A673 (cell line): ENCODE results near the gene ZFYVE1. TPM values are rescaled to one million over a fixed set of nuclear protein-coding genes. Genes with fewer than 3 reads are reported as not detected.

Experiments
- BruUV-seq: library from RNA; stranded (reverse); fragments of 400-500 nt; replicated peaks from 2 replicates; lab custom pipeline; 2021; lab: Mats Ljungman, UMichigan
- CTCF ChIA-PET: fragments of 300-600 bp; sonication (Branson Sonifier 250); formaldehyde crosslinking; loops from one replicate; lab custom pipeline; 2022; ENCODE audit warnings: antibody characterized with exemption; lab: Charles Lee
- POLR2A ChIA-PET: fragments of 300-600 bp; sonication (Branson Sonifier 250); formaldehyde crosslinking; loops from one replicate; lab custom pipeline; 2022; ENCODE audit warnings: antibody characterized with exemption; ENCODE audit not compliant: low non-redundant PET; lab: Charles Lee
- DNase-seq: peaks from one replicate; pipeline ENCODE4 v3.0.0-alpha.2; 2015; ENCODE audit warnings: low spot score
- H3K27ac ChIP-seq: fragments of 200-600 bp; sonication (generic); 2 replicates; pipeline ENCODE4 v1.5.1; 2016; ENCODE audit warnings: mixed run types, low read depth, mild to moderate bottlenecking, mixed read lengths, antibody characterized with exemption, low read length; ENCODE audit not compliant: poor library complexity, severe bottlenecking
- H3K27me3 ChIP-seq: fragments of 200-600 bp; sonication (generic); replicated peaks from 2 replicates; pipeline ENCODE4 v1.6.1; 2017; ENCODE audit warnings: mixed run types, low read depth, mild to moderate bottlenecking, mixed read lengths, antibody characterized with exemption, low read length; ENCODE audit not compliant: insufficient read depth, poor library complexity
- H3K36me3 ChIP-seq: fragments of 200-600 bp; sonication (generic); 2 replicates; pipeline ENCODE4 v1.6.1; 2016; ENCODE audit warnings: mixed run types, mild to moderate bottlenecking, mixed read lengths, antibody characterized with exemption, low read length; ENCODE audit not compliant: insufficient read depth, poor library complexity, severe bottlenecking
- H3K4me1 ChIP-seq: fragments of 200-600 bp; sonication (generic); 2 replicates; pipeline ENCODE4 v1.6.1; 2017; ENCODE audit warnings: mixed run types, mild to moderate bottlenecking, mixed read lengths, antibody characterized with exemption, low read length; ENCODE audit not compliant: insufficient read depth, poor library complexity, severe bottlenecking
- H3K4me3 ChIP-seq: fragments of 200-600 bp; sonication (generic); 2 replicates; pipeline ENCODE4 v1.5.1; 2016; ENCODE audit warnings: low read depth, mixed run types, mild to moderate bottlenecking, mixed read lengths, low read length; ENCODE audit not compliant: poor library complexity, severe bottlenecking
- H3K9me3 ChIP-seq: fragments of 200-600 bp; sonication (generic); 2 replicates; pipeline ENCODE4 v1.6.1; 2016; ENCODE audit warnings: mixed run types, low read depth, mild to moderate bottlenecking, mixed read lengths, antibody characterized with exemption, low read length; ENCODE audit not compliant: poor library complexity, severe bottlenecking
- CTCF ChIP-seq: fragments of 300-800, 200-600 bp; sonication (generic); conservative IDR thresholded peaks from 2 replicates; pipeline ENCODE4 v1.5.1; 2017; ENCODE audit warnings: low read depth, mild to moderate bottlenecking, antibody characterized with exemption, low read length, moderate library complexity, mixed read lengths
- EZH2 ChIP-seq: fragments of 200-600 bp; sonication (generic); IDR thresholded peaks from 2 replicates; pipeline ENCODE4 v1.6.1; 2017; ENCODE audit warnings: borderline replicate concordance, low read depth, mild to moderate bottlenecking, mixed read lengths, antibody characterized with exemption, low read length; ENCODE audit not compliant: poor library complexity, severe bottlenecking
- intact Hi-C: fragments of 100-400 bp; cut with micrococcal nuclease; formaldehyde crosslinking; loops from one replicate; pipeline ENCODE4 v1.10.0; 2022; ENCODE audit not compliant: unreplicated experiment
- total RNA-seq: library from RNA; stranded (reverse); gene quantifications from 2 replicates; pipeline ENCODE4 v1.2.3, GENCODE V29; 2021

Gene ZFYVE1
- total RNA-seq, 1 experiment from 2014 or later: 7.8 TPM

DNA sequence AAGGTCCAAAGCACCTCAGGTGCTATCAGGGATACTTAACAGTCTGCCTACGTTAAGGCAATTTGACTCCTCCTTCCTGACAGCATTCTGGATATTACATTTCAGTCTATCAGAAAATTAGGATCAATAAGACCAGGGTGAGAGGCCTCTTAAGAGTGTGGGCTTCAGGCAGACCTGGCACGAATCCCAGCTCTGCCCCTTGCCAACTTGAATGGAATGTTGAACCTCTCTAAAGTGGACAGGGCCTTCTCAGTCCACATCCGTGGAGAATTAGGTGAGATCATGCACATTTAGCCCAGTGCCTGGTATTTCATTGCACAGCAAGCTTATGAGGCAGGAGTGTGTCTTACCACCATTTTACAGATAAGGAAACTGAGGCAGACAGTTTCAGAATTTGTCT lies 74.7 kb downstream of the ZFYVE1 start:
- CTCF ChIA-PET: no interaction called here
- no TSS peak for BruUV-seq
- no peaks in the 10 kb centered on the region for H3K4me1 ChIP-seq
- H3K4me3 ChIP-seq: no peak overlapping the region
- POLR2A ChIA-PET: interaction anchor here (0.7 kb wide), 1 partner anchor 15 kb away, joined by 3 read pairs; no protein-coding TSS in a partner anchor
- H3K27ac ChIP-seq: no peak overlapping the region
- TF ChIP-seq EZH2: no peak
- no peak for TF ChIP-seq CTCF
- no peak for DNase-seq
- intact Hi-C loops: no loop called here
- H3K9me3 ChIP-seq: no peaks in the 10 kb centered on the region
- H3K27me3 ChIP-seq: no peaks in the 10 kb centered on the region
- H3K36me3 ChIP-seq: no peaks in the 10 kb centered on the region

DNA sequence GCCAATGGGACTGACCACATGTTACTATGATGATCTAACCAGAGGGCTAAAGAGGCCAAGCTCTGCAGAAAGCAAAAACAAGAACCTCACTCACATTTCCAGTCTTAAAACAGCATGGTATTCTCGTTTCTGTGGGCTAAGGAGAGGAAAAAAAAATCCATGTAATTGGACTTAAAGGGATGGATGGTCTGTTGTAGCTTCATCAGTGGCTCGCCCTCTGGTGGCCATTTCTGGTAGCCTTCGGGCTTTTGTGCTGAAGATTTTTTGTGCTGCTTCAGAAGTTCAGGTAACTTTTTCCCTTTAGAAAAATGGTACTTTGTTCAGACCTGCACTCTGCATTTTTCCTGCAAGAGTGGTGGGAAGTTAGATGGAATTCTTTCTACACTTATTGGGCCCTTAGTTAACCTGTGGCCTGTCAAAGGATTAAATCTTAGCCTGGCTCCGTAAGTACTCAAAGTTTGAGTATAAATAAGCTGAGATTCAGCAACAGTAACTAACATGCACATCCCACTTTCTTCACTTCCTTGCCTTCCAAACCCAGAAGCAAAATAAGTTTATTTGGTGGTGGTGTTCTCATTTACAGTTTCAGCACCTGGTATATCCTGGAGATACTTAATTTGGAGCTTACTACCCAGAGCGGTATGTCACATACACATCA lies 78.3 kb downstream of the ZFYVE1 start:
- Histone ChIP-seq H3K27ac (no peak overlapping the region), H3K36me3 (peaks cover 6% of the 10 kb centered on the region), H3K4me3 (no peak overlapping the region), H3K9me3 (no peaks in the 10 kb centered on the region), H3K27me3 (no peaks in the 10 kb centered on the region), H3K4me1 (no peaks in the 10 kb centered on the region)
- TF ChIP-seq EZH2: no peak
- TF ChIP-seq CTCF: peak; percentile 93
- ChIA-PET POLR2A (no interaction called here), CTCF (interaction anchor here (0.6 to 3.7 kb wide), 6 partner anchors 13 to 919 kb away, joined by 3 to 61 read pairs (median 4); no protein-coding TSS in a partner anchor)
- no TSS peak for BruUV-seq
- intact Hi-C loops: loop anchor here (1.0 to 2.0 kb wide), 2 partner anchors 40 to 431 kb away; no protein-coding TSS in a partner anchor
- DNase-seq: peak; percentile 64

GRCh38 chr14:72947366-72948160 lies 79.3 kb downstream of the ZFYVE1 start:
- POLR2A ChIA-PET: no interaction called here
- no peaks in the 10 kb centered on the region for H3K4me1 ChIP-seq
- no TSS peak for BruUV-seq
- H3K27ac ChIP-seq: no peak overlapping the region
- no peak overlapping the region for H3K4me3 ChIP-seq
- H3K9me3 ChIP-seq: no peaks in the 10 kb centered on the region
- no peak for DNase-seq
- H3K27me3 ChIP-seq: no peaks in the 10 kb centered on the region
- intact Hi-C loops: loop anchor here (1.0 to 2.0 kb wide), 2 partner anchors 39 to 430 kb away; no protein-coding TSS in a partner anchor
- H3K36me3 ChIP-seq: peaks cover 11% of the 10 kb centered on the region
- TF ChIP-seq CTCF (no peak), EZH2 (no peak)
- CTCF ChIA-PET: interaction anchor here (3.7 kb wide), 1 partner anchor 432 kb away, joined by 61 read pairs; no protein-coding TSS in a partner anchor
